SU-DHL-6 (cell line): Measurements from ENCODE around the gene MARVELD1.
"Not testable (repeated sequence)": the region's sequence is repeated elsewhere in the genome, so short reads cannot be mapped to it uniquely, and the experiment has no call there.

ENCODE experiments used
- H2AFZ ChIP-seq: fragments of 200-600 bp; sonication (generic); 2 replicates; pipeline ENCODE4 v1.6.1; 2014; ENCODE audit warnings: low read depth, mild to moderate bottlenecking, moderate library complexity, mixed read lengths, antibody characterized with exemption, low read length; ENCODE audit not compliant: severe bottlenecking
- H3F3A ChIP-seq: fragments of 200-600 bp; shearing (Covaris generic); 2 replicates; pipeline ENCODE4 v1.6.0; 2016; ENCODE audit warnings: antibody characterized with exemption, mild to moderate bottlenecking; ENCODE audit not compliant: insufficient read depth
- H3K27ac ChIP-seq: fragments of 200-600 bp; sonication (generic); 2 replicates; pipeline ENCODE4 v1.5.1; 2016; ENCODE audit warnings: low read depth, mild to moderate bottlenecking, low read length, moderate library complexity, mixed read lengths
- H3K27me3 ChIP-seq: fragments of 200-600 bp; sonication (generic), shearing (Covaris generic); 2 replicates; pipeline ENCODE4 v1.6.0; 2014; ENCODE audit warnings: mild to moderate bottlenecking, low read length
- H3K36me3 ChIP-seq: fragments of 200-600 bp; sonication (generic); 2 replicates; pipeline ENCODE4 v1.6.1; 2014; ENCODE audit warnings: mild to moderate bottlenecking, low read length, mixed read lengths
- H3K4me2 ChIP-seq: fragments of 300-600, 200-600 bp; shearing (Covaris generic), sonication (generic); 2 replicates; pipeline ENCODE4 v1.6.0; 2014; ENCODE audit warnings: low read length, low read depth, mild to moderate bottlenecking; ENCODE audit not compliant: poor library complexity, severe bottlenecking
- H3K4me3 ChIP-seq: fragments of 200-600 bp; sonication (generic); 2 replicates; pipeline ENCODE4 v1.5.1; 2014; ENCODE audit warnings: antibody characterized with exemption, low read length, mild to moderate bottlenecking, mixed read lengths; ENCODE audit not compliant: insufficient read depth, poor library complexity, severe bottlenecking
- H3K79me2 ChIP-seq: fragments of 200-600 bp; sonication (generic); 2 replicates; pipeline ENCODE4 v1.6.1; 2014; ENCODE audit warnings: mild to moderate bottlenecking, low read length, moderate library complexity; ENCODE audit not compliant: insufficient read depth
- H3K9ac ChIP-seq: fragments of 200-600 bp; sonication (generic); 2 replicates; pipeline ENCODE4 v1.7.0; 2014; ENCODE audit warnings: mild to moderate bottlenecking, low read length
- H3K9me2 ChIP-seq: fragments of 200-600 bp; sonication (generic); replicated peaks from 2 replicates; pipeline ENCODE4 v1.6.1; 2014; ENCODE audit warnings: low read length; ENCODE audit not compliant: insufficient read depth
- H3K9me3 ChIP-seq: fragments of 200-600 bp; sonication (generic); 2 replicates; pipeline ENCODE4 v1.6.1; 2014; ENCODE audit warnings: low read length, mixed read lengths; ENCODE audit not compliant: insufficient read depth
- H4K20me1 ChIP-seq: fragments of 200-600 bp; sonication (generic); 2 replicates; pipeline ENCODE4 v1.6.1; 2014; ENCODE audit warnings: low read depth, mild to moderate bottlenecking, antibody characterized with exemption, low read length, moderate library complexity, mixed read lengths
- CTCF ChIP-seq: fragments of 200-600 bp; sonication (generic); IDR thresholded peaks from one replicate; pipeline ENCODE4 v1.5.1; 2017; ENCODE audit warnings: antibody characterized with exemption, mild to moderate bottlenecking, low read length, moderate library complexity; ENCODE audit not compliant: insufficient read depth, poor library complexity, severe bottlenecking
- EZH2phosphoT487 ChIP-seq: fragments of 200-600 bp; sonication (generic), shearing (Covaris generic); conservative IDR thresholded peaks from 2 replicates; pipeline ENCODE4 v1.6.1; 2018; ENCODE audit warnings: mild to moderate bottlenecking, antibody characterized with exemption, low read length, moderate library complexity, mixed read lengths

The MARVELD1 gene

GRCh38 chr10:97682042-97682441 is 31.5 kb upstream of the MARVELD1 start:
- H3K9ac ChIP-seq: no peak overlapping the region
- no peaks in the 10 kb centered on the region for H3K9me3 ChIP-seq
- no peak overlapping the region for H3K27ac ChIP-seq
- TF ChIP-seq EZH2phosphoT487 (no peak), CTCF (no peak)
- no peak overlapping the region for H3K4me3 ChIP-seq
- H3K36me3 ChIP-seq: no peaks in the 10 kb centered on the region
- H4K20me1 ChIP-seq: no peaks in the 10 kb centered on the region
- H3F3A ChIP-seq: no peaks in the 10 kb centered on the region
- no peak overlapping the region for H2AFZ ChIP-seq
- no peaks in the 10 kb centered on the region for H3K9me2 ChIP-seq
- H3K79me2 ChIP-seq: no peaks in the 10 kb centered on the region
- no peak overlapping the region for H3K4me2 ChIP-seq
- H3K27me3 ChIP-seq: no peaks in the 10 kb centered on the region

GRCh38 chr10:97683556-97684367 is 29.8 kb upstream of the MARVELD1 start:
- Histone ChIP-seq H3K36me3 (no peaks in the 10 kb centered on the region), H4K20me1 (no peaks in the 10 kb centered on the region), H3K4me3 (no peak overlapping the region), H2AFZ (no peak overlapping the region), H3F3A (peaks cover 9% of the 10 kb centered on the region; the same call in 1 of the 2 replicates), H3K9me2 (no peaks in the 10 kb centered on the region), H3K9me3 (no peaks in the 10 kb centered on the region), H3K27ac (no peak overlapping the region), H3K9ac (no peak overlapping the region), H3K4me2 (no peak overlapping the region), H3K27me3 (no peaks in the 10 kb centered on the region), H3K79me2 (no peaks in the 10 kb centered on the region)
- TF ChIP-seq EZH2phosphoT487 (no peak), CTCF (no peak)

GRCh38 chr10:97684368-97684713 is 29.2 kb upstream of the MARVELD1 start:
- not testable (repeated sequence) for H3K27ac ChIP-seq, H3K9ac ChIP-seq, H4K20me1 ChIP-seq, H2AFZ ChIP-seq, H3K36me3 ChIP-seq, H3K9me2 ChIP-seq, H3F3A ChIP-seq, H3K4me2 ChIP-seq, H3K4me3 ChIP-seq, H3K79me2 ChIP-seq, H3K9me3 ChIP-seq, H3K27me3 ChIP-seq

GRCh38 chr10:97684866-97685394 is 28.6 kb upstream of the MARVELD1 start:
- Histone ChIP-seq H3K79me2 (no peaks in the 10 kb centered on the region), H3K9me3 (no peaks in the 10 kb centered on the region), H4K20me1 (no peaks in the 10 kb centered on the region), H2AFZ (no peak overlapping the region), H3K27ac (no peak overlapping the region), H3F3A (peaks cover 9% of the 10 kb centered on the region; the same call in 1 of the 2 replicates), H3K9ac (no peak overlapping the region), H3K4me3 (no peak overlapping the region), H3K27me3 (no peaks in the 10 kb centered on the region), H3K36me3 (no peaks in the 10 kb centered on the region), H3K4me2 (no peak overlapping the region), H3K9me2 (no peaks in the 10 kb centered on the region)
- TF ChIP-seq EZH2phosphoT487: no peak
- TF ChIP-seq CTCF: no peak
